ENCODE data around the gene MYCBP2.
"Not testable (repeated sequence)": the region's sequence is repeated elsewhere in the genome, so short reads cannot be mapped to it uniquely, and the experiment has no call there.

The MYCBP2 gene

DNA sequence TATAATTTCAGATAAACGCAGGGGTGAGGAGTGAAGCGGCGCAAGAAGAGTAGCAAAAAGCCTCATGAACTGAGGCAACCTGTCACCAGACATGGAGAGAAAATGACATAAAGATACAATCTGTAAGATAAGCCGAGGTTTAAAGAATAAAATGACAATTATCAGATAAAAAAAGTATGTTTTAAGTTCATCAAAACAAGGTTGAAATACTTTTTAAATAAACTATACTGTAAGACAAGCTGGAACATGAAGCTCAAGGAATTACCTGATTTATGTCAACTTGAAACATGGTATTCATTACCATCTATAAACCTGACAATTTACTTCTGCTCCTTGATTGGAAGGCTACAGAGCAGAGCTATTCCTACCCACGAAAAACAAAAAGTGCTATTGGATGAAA, 61.6 kb downstream of the MYCBP2 start:
- no peak overlapping the region for H3K4me3 ChIP-seq (replicated peaks in 1 of 2; ENCODE audit: low read depth in 2 of 2, low read length in 2 of 2)
- TF ChIP-seq, protein P1, sequence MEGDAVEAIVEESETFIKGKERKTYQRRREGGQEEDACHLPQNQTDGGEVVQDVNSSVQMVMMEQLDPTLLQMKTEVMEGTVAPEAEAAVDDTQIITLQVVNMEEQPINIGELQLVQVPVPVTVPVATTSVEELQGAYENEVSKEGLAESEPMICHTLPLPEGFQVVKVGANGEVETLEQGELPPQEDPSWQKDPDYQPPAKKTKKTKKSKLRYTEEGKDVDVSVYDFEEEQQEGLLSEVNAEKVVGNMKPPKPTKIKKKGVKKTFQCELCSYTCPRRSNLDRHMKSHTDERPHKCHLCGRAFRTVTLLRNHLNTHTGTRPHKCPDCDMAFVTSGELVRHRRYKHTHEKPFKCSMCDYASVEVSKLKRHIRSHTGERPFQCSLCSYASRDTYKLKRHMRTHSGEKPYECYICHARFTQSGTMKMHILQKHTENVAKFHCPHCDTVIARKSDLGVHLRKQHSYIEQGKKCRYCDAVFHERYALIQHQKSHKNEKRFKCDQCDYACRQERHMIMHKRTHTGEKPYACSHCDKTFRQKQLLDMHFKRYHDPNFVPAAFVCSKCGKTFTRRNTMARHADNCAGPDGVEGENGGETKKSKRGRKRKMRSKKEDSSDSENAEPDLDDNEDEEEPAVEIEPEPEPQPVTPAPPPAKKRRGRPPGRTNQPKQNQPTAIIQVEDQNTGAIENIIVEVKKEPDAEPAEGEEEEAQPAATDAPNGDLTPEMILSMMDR (IDR thresholded peaks at IDR 0.05; ENCODE audit: low read depth, low read length): no peak

DNA sequence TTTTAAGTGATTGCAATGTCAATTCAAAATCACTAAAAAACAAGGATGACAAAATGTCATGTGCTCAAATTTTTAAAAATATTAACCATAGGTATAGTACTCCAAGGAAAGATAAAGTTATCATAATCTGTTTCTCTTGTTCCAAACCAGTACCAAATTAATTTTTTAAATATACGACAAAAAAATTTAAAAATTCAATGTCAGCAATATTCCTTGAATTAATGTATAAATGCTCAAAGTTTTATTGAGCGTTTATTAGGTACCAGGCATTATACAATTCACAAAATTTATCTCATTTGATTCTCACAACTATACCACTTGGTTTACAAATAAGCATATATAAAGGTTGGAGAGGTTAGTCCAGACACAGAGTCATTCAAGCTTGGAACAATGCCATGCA, 64.7 kb downstream of the MYCBP2 start:
- DNase-seq (ENCODE audit: low read depth in 2 of 2): no peak
- no peak overlapping the region for H3K4me3 ChIP-seq (replicated peaks in 1 of 2; ENCODE audit: low read depth in 2 of 2, low read length in 2 of 2)
- TF ChIP-seq, protein P1 (IDR thresholded peaks at IDR 0.05; ENCODE audit: low read depth, low read length): no peak

More for the DNA sequence above, 61.6 kb downstream of the MYCBP2 start:
- no peak for DNase-seq (ENCODE audit: low read depth in 2 of 2)

DNA sequence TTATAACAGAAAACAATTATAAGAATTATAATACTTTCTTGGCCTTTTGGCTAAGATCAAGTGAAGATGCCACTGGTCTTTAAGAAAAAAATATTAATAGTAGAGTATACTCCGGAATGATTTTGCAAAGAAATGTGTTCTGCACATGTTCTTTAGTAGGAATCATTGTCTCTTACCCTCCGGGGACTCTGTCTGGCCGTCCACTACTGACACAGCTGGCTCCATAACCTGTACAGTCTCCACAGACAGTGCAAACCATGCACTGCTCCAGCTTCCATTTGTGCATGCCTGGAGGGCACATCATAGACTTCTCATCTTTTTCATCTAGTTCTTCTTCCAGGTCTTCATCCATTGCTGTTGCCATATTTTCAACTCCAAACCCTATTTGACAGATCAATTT, 75.9 kb downstream of the MYCBP2 start:
- H3K4me3 ChIP-seq (replicated peaks in 1 of 2; ENCODE audit: low read depth in 2 of 2, low read length in 2 of 2): no peak overlapping the region
- TF ChIP-seq, protein P1 (IDR thresholded peaks at IDR 0.05; ENCODE audit: low read depth, low read length): no peak
- DNase-seq (ENCODE audit: low read depth in 2 of 2): no peak

DNA sequence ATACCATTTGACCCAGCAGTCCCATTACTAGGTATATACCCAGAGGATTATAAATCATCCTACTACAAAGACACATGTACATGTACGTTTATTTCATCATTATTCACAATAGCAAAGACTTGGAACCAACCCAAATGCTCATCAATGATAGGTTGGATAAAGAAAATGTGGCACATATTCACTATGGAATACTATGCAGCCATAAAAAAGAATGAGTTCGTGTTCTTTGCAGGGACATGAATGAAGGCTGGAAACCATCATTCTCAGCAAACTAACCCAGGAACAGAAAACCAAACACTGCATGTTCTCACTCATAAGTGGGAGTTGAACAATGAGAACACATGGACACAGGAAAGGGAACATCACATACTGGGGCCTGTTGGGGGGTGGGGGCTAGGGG, 81.7 kb downstream of the MYCBP2 start:
- not testable (repeated sequence) for DNase-seq (ENCODE audit: low read depth in 2 of 2); H3K4me3 ChIP-seq (replicated peaks in 1 of 2; ENCODE audit: low read depth in 2 of 2, low read length in 2 of 2)

DNA sequence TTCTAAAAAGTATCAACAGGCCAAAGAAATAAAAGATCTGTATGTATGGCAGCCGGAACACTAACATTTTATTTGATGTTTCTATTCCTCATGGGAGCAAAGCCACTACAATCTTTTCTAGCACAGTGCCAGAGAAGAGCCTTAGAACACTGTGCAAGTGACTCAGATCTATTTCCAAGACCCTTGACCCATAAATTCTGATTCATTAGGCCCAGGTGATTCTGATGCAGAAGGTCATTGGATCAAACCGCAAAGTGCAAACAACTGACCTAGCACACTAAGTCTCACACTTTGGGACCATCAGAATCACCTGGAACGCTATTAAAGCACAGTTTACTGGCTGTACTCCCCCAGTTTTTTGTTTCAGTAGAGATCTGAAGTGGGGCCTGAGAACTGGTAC, 87.6 kb downstream of the MYCBP2 start:
- no peak overlapping the region for H3K4me3 ChIP-seq (replicated peaks in 1 of 2; ENCODE audit: low read depth in 2 of 2, low read length in 2 of 2)
- peak in 1 of 2 donors; percentile 8 for DNase-seq (ENCODE audit: low read depth in 2 of 2)
- TF ChIP-seq, protein P1 (IDR thresholded peaks at IDR 0.05; ENCODE audit: low read depth, low read length): no peak

DNA sequence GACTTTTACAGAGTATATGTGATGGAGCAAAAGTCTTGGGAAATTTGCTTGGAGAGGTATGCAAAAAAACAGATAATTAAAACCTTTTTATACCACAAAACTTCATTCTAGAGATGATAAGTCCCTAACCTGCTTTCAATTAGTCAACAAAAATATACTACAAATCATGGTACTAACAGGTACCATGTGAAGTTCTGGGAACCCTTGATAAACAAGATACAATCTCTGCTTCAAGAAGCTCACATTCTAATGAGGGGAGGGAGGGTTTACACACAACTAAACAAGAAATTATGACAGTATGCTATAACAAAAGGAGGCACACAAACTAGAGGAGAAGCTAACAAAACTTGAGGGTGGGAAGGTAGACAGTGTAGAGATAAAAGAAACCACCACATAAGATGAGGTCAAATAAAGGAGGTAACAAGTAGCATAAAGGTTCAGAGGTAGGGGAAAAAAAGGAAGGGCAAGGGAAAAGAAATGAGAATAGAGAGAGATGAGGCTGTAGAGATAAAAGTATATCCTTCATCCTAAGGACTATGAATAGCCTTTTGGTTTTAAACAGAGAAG, 91.4 kb downstream of the MYCBP2 start:
- TF ChIP-seq, protein P1 (IDR thresholded peaks at IDR 0.05; ENCODE audit: low read depth, low read length): no peak
- DNase-seq (ENCODE audit: low read depth in 2 of 2): no peak
- no peak overlapping the region for H3K4me3 ChIP-seq (replicated peaks in 1 of 2; ENCODE audit: low read depth in 2 of 2, low read length in 2 of 2)

DNA sequence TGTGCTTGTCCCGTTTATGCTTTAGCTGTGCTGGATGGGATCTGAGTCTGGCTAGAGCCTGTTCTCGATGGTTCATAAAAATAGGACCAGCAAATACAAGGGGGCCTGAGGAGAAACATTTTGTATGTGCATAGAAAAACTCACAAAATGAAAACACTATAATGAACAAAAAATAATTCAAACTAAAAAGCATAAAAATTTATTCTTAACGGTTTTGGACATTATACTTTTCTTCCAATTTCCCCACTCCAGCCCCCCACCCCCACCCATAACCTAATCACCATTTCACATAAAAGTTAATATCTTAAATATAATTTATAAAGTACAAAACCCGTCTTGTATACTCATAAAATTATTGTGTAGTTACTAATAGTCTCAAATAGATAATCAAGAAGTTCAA, 93.7 kb downstream of the MYCBP2 start:
- DNase-seq (ENCODE audit: low read depth in 2 of 2): no peak
- TF ChIP-seq, protein P1 (IDR thresholded peaks at IDR 0.05; ENCODE audit: low read depth, low read length): no peak
- H3K4me3 ChIP-seq (replicated peaks in 1 of 2; ENCODE audit: low read depth in 2 of 2, low read length in 2 of 2): no peak overlapping the region
